Lower lobe of right lung (tissue), 2 donors: ENCODE results near the gene SGPP2. TPM values are rescaled to one million over a fixed set of nuclear protein-coding genes. Genes with fewer than 3 reads are reported as not detected.

ENCODE experiments used
- ATAC-seq, 2 donors: fragments of 200-7000 bp; cut with Tn5 transposase; one replicate each; pipeline ENCODE4 v1.9.1; 2020 to 2022; ENCODE audit warnings: mild to moderate bottlenecking in 2 of 2, moderate library complexity in 2 of 2
- DNase-seq: peaks from one replicate; pipeline ENCODE4 v3.0.0-alpha.2; 2020
- H3K27ac ChIP-seq: fragments of 200-600 bp; one replicate; pipeline ENCODE4 v1.8.0; 2022
- H3K27me3 ChIP-seq: fragments of 200-600 bp; one replicate; pipeline ENCODE4 v1.8.0; 2022; ENCODE audit warnings: low read depth
- H3K36me3 ChIP-seq: fragments of 200-600 bp; one replicate; pipeline ENCODE4 v1.8.0; 2022; ENCODE audit warnings: mild to moderate bottlenecking
- H3K4me1 ChIP-seq: fragments of 200-600 bp; one replicate; pipeline ENCODE4 v1.8.0; 2022
- H3K4me3 ChIP-seq: fragments of 200-600 bp; one replicate; pipeline ENCODE4 v1.8.0; 2022; ENCODE audit warnings: mild to moderate bottlenecking
- H3K9me3 ChIP-seq: fragments of 200-600 bp; one replicate; pipeline ENCODE4 v1.8.0; 2022
- intact Hi-C: fragments of 100-400 bp; cut with DNase I; formaldehyde crosslinking; loops from one replicate; pipeline ENCODE4 v1.11.0; 2022
- total RNA-seq: library from RNA; stranded (reverse); fragmentation: NEBNext Ultra II Directional; extraction: Animal tissue kit (Norgen Biotek cat#: 25700); gene quantifications from one replicate; pipeline ENCODE4 v1.2.1, GENCODE V29; 2021
- TF ChIP-seq, protein P1 (sequence below): fragments of 200-600 bp; IDR thresholded peaks from one replicate; pipeline ENCODE4 v1.8.0; 2022; ENCODE audit warnings: antibody characterized with exemption, mild to moderate bottlenecking
- donor health status: DM: no; HTN: yes; CAD: no; lungs with severe emphysema.

SGPP2 gene
- total RNA-seq, 1 donor from 2014 or later, result 23.9 TPM

DNA sequence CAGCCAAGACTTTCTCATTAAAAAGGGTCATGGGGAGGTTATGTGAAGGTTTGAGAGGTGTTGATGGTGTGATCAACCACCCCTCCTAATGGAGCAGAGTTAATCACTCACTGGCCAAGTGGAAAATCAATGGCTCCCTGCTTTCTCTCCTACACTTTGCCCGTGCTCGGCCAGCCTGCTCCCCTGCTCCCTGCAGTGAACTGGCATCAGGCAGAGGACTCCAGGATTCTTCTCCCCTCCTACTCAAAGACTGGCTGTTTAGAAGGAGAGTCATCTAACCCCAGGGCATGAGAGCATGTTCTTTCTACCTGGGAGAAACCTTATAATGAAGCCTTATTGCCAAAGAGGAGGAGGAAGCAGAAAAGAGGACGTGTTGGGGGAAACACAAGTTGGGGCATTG is 74.9 kb downstream of the SGPP2 start:
- Histone ChIP-seq H3K9me3 (no peaks in the 10 kb centered on the region), H3K4me1 (no peaks in the 10 kb centered on the region), H3K27ac (no peak overlapping the region), H3K27me3 (no peaks in the 10 kb centered on the region), H3K36me3 (no peaks in the 10 kb centered on the region), H3K4me3 (no peak overlapping the region)
- intact Hi-C loops, result no loop called here
- DNase-seq, result no peak
- TF ChIP-seq, protein P1, sequence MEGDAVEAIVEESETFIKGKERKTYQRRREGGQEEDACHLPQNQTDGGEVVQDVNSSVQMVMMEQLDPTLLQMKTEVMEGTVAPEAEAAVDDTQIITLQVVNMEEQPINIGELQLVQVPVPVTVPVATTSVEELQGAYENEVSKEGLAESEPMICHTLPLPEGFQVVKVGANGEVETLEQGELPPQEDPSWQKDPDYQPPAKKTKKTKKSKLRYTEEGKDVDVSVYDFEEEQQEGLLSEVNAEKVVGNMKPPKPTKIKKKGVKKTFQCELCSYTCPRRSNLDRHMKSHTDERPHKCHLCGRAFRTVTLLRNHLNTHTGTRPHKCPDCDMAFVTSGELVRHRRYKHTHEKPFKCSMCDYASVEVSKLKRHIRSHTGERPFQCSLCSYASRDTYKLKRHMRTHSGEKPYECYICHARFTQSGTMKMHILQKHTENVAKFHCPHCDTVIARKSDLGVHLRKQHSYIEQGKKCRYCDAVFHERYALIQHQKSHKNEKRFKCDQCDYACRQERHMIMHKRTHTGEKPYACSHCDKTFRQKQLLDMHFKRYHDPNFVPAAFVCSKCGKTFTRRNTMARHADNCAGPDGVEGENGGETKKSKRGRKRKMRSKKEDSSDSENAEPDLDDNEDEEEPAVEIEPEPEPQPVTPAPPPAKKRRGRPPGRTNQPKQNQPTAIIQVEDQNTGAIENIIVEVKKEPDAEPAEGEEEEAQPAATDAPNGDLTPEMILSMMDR, result no peak
- no peak for ATAC-seq

DNA sequence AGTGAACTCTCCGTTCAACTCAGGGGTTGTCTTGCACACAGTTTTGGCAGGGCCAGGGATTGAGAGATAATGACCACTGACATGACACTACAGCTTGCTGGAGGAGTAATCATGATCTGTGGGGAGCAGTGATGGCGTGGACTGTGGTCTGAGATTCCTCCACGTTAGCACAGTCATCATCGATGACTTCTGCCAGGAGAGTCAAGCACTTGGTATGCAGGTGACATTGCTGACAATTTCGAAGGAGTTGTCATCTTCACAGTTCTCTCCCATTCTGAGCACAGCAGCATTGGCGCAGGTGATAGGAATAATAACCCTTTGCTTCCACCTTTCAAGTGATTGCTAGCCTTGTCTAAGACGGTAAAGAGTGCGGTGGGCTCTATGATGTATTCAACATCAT is 79.8 kb downstream of the SGPP2 start:
- intact Hi-C loops, result no loop called here
- Histone ChIP-seq H3K9me3 (no peaks in the 10 kb centered on the region), H3K4me3 (no peak overlapping the region), H3K4me1 (no peaks in the 10 kb centered on the region), H3K27ac (no peak overlapping the region), H3K36me3 (no peaks in the 10 kb centered on the region), H3K27me3 (no peaks in the 10 kb centered on the region)
- ATAC-seq (no peak), DNase-seq (no peak)
- TF ChIP-seq, protein P1, result no peak

DNA sequence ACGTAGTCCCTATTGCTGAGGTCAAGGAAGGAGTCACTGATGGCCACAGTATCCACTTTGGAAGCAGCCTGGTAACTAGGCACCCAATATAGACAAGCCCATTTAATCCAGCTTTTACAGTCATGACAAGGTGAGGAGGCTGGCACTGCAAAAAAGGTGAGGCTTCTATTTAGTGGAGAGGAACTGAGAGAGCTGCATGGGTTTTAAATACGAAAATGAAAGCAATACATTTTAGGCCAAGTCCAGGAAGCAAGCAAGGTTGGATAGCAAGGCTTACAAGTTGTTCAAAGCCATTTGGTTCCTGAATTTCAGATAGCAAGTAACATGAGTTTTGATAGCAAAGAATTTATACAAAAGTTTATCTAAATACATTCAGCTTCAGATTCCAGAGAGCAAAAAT is 80.4 kb downstream of the SGPP2 start:
- TF ChIP-seq, protein P1, result no peak
- no peaks in the 10 kb centered on the region for H3K4me1 ChIP-seq
- no peaks in the 10 kb centered on the region for H3K27me3 ChIP-seq
- ATAC-seq, result no peak
- no peaks in the 10 kb centered on the region for H3K9me3 ChIP-seq
- no peak overlapping the region for H3K4me3 ChIP-seq
- no peak overlapping the region for H3K27ac ChIP-seq
- DNase-seq, result no peak
- H3K36me3 ChIP-seq, result no peaks in the 10 kb centered on the region
- intact Hi-C loops, result no loop called here

- Histone ChIP-seq H3K4me1 (no peaks in the 10 kb centered on the region), H3K27ac (no peak overlapping the region), H3K9me3 (no peaks in the 10 kb centered on the region), H3K4me3 (no peak overlapping the region), H3K36me3 (no peaks in the 10 kb centered on the region), H3K27me3 (no peaks in the 10 kb centered on the region)
- TF ChIP-seq, protein P1, result no peak
- intact Hi-C loops, result no loop called here
- DNase-seq (no peak), ATAC-seq (no peak)
These were observed 82.0 kb downstream of the SGPP2 start for GRCh38 chr2:222506230-222506935.

GRCh38 chr2:222514901-222515300 is 90.6 kb downstream of the SGPP2 start:
- DNase-seq (no peak), ATAC-seq (no peak)
- no peak overlapping the region for H3K4me3 ChIP-seq
- no peaks in the 10 kb centered on the region for H3K27me3 ChIP-seq
- intact Hi-C loops, result no loop called here
- H3K27ac ChIP-seq, result no peak overlapping the region
- H3K4me1 ChIP-seq, result peaks cover 11% of the 10 kb centered on the region
- TF ChIP-seq, protein P1, result no peak
- no peaks in the 10 kb centered on the region for H3K36me3 ChIP-seq
- H3K9me3 ChIP-seq, result no peaks in the 10 kb centered on the region
